Endodermal cell (in vitro differentiated cells): ENCODE data around the gene UQCRC2. TPM values are rescaled to one million over a fixed set of nuclear protein-coding genes. Genes with fewer than 3 reads are reported as not detected.

Source experiments
- DNase-seq: peaks from one replicate; pipeline ENCODE4 v3.0.0-alpha.2; 2017
- H3K27ac ChIP-seq: 2 replicates; pipeline ENCODE4 v1.5.1; 2013; ENCODE audit warnings: mild to moderate bottlenecking, low read depth, low read length, moderate library complexity
- H3K27me3 ChIP-seq: 2 replicates; pipeline ENCODE4 v1.6.1; 2013; ENCODE audit warnings: mild to moderate bottlenecking, low read length, moderate library complexity; ENCODE audit not compliant: insufficient read depth, control insufficient read depth, poor library complexity, severe bottlenecking
- H3K36me3 ChIP-seq: 2 replicates; pipeline ENCODE4 v1.7.0; 2013; ENCODE audit warnings: mild to moderate bottlenecking, low read length, moderate library complexity; ENCODE audit not compliant: control insufficient read depth, insufficient read depth
- H3K4me1 ChIP-seq: one replicate; pipeline ENCODE4 v1.7.0; 2013; ENCODE audit warnings: low read length; ENCODE audit not compliant: control insufficient read depth, insufficient read depth
- H3K4me3 ChIP-seq: 2 replicates; pipeline ENCODE4 v1.5.1; 2013; ENCODE audit warnings: mild to moderate bottlenecking, low read length, moderate library complexity
- H3K9ac ChIP-seq: 2 replicates; pipeline ENCODE4 v1.6.1; 2013; ENCODE audit warnings: mild to moderate bottlenecking, low read length, moderate library complexity; ENCODE audit not compliant: poor library complexity, severe bottlenecking; ENCODE audit errors: extremely low read depth
- H3K9me3 ChIP-seq: 2 replicates; pipeline ENCODE4 v1.6.1; 2013; ENCODE audit warnings: mild to moderate bottlenecking, low read length, moderate library complexity; ENCODE audit not compliant: control insufficient read depth
- H3K27ac Mint-ChIP-seq: 2 replicates; pipeline ENCODE4 v1.8.0; 2020; ENCODE audit warnings: mixed read lengths
- H3K27me3 Mint-ChIP-seq: 2 replicates; pipeline ENCODE4 v1.8.0; 2021; ENCODE audit warnings: mild to moderate bottlenecking, mixed read lengths; ENCODE audit not compliant: insufficient read depth
- H3K36me3 Mint-ChIP-seq: 2 replicates; pipeline ENCODE4 v1.8.0; 2020; ENCODE audit warnings: low read depth, mixed read lengths
- H3K4me1 Mint-ChIP-seq: 2 replicates; pipeline ENCODE4 v1.8.0; 2020; ENCODE audit warnings: mixed read lengths
- H3K4me3 Mint-ChIP-seq: 2 replicates; pipeline ENCODE4 v1.8.0; 2020; ENCODE audit warnings: mild to moderate bottlenecking, moderate library complexity, mixed read lengths
- H3K9me3 Mint-ChIP-seq: 2 replicates; pipeline ENCODE4 v1.8.0; 2020; ENCODE audit warnings: mild to moderate bottlenecking, mixed read lengths
- CTCF ChIP-seq: fragments of 200-600 bp; sonication (generic); conservative IDR thresholded peaks from 2 replicates; pipeline ENCODE4 v1.5.0; 2021; ENCODE audit warnings: antibody characterized with exemption, mild to moderate bottlenecking
- WGBS, 2 experiments: methylation state at CpG; one replicate each; pipeline versions ENCODE4 v1.1.5 to v1.1.7; 2013; ENCODE audit warnings: missing lambda C conversion rate in 2 of 2, mixed read lengths in 1 of 2; ENCODE audit not compliant: insufficient coverage in 1 of 2, insufficient read length in 1 of 2; 5-methylcytosine and 5-hydroxymethylcytosine counted together
- total RNA-seq, 2 donors: library from RNA; stranded (reverse); fragmentation: NEBNext Ultra II Directional in 1 of 2; extraction: Animal tissue kit (Norgen Biotek cat#: 25700) in 1 of 2; gene quantifications; 2 replicates in 1 of 2; 3 replicates in 1 of 2; pipeline ENCODE4 v1.2.1, GENCODE V29; 2021

The UQCRC2 gene
- total RNA-seq, 2 donors from 2014 or later = 167 to 172 TPM

DNA sequence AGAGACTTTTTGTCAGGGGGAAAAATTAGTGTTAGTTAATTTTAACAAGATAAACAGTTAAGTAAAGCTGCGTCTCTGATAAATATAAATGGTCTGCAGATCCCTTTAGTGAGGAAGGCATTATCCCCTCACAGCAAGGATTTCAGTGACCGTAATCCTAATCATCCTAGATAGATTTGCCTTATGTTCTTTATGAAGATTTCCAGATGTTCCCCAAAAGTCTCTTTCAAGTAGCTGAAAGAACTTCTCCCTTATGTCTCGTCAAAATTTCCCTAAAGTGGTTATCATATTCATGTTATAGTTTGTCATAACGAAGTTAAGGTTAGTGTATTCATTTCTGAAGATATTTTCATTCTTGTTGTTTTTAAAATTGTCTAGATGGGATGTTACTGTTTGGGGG is 60.3 kb downstream of the UQCRC2 start:
- Histone ChIP-seq H3K9me3 (no peaks in the 10 kb centered on the region), H3K36me3 (no peaks in the 10 kb centered on the region), H3K4me3 (no peak overlapping the region), H3K9ac (no peak overlapping the region), H3K4me1 (peaks cover 10% of the 10 kb centered on the region), H3K27ac (no peak overlapping the region), H3K27me3 (peaks cover 6% of the 10 kb centered on the region)
- Mint-ChIP-seq H3K36me3 (no peaks in the 10 kb centered on the region), H3K4me1 (peaks cover 34% of the 10 kb centered on the region), H3K27ac (no peak overlapping the region), H3K27me3 (no peaks in the 10 kb centered on the region), H3K9me3 (no peaks in the 10 kb centered on the region), H3K4me3 (no peak overlapping the region)
- 77 to 100% methylated on average over 1 to 4 of the region's 4 CpGs for WGBS, 2 experiments
- TF ChIP-seq CTCF = no peak
- no peak for DNase-seq

DNA sequence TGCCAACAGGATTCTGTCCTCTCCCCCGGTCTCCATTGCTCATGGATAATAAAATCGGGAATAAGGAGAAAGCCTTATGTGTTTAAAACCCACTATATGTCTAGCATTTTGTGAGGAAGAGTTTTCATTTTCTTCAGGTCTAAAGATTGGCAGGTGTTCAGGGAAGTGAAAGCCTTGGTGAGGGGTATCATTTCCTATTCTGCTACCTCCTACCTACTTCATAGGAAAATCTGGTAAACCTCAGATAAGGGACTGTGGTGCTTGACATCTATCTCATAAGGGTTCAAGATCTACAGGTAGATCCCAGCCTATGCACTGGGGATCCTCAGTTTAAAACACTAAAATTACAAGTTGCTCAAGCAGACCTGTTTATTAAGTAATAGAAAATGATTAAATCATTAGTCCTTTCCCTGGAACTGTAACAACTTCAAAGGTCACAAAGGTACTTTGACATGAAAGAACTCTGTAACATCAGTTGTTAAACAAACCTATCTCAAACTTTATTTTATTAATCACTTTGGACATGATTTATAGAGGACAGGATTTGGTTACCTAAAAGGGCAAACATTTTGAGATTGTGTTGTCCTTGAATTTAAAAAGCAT is 61.2 kb downstream of the UQCRC2 start:
- Histone ChIP-seq H3K9me3 (no peaks in the 10 kb centered on the region), H3K36me3 (no peaks in the 10 kb centered on the region), H3K27me3 (peaks cover 6% of the 10 kb centered on the region), H3K9ac (no peak overlapping the region), H3K27ac (no peak overlapping the region), H3K4me3 (no peak overlapping the region), H3K4me1 (peaks cover 10% of the 10 kb centered on the region)
- Mint-ChIP-seq H3K27me3 (no peaks in the 10 kb centered on the region), H3K9me3 (no peaks in the 10 kb centered on the region), H3K4me3 (no peak overlapping the region), H3K36me3 (no peaks in the 10 kb centered on the region), H3K4me1 (peaks cover 29% of the 10 kb centered on the region), H3K27ac (no peak overlapping the region)
- TF ChIP-seq CTCF = no peak
- DNase-seq = no peak
- WGBS, 2 experiments = 91 to 100% methylated on average over 1 to 2 of the region's 2 CpGs

- peaks cover 33% of the 10 kb centered on the region for H3K4me1 Mint-ChIP-seq
- H3K27ac ChIP-seq = no peak overlapping the region
- 88% methylated on average over 4 of the region's 4 CpGs; no CpG with 5 or more reads in 1 of the 2 experiments for WGBS, 2 experiments
Measured at GRCh38 chr16:22016927-22017326, 63.8 kb downstream of the UQCRC2 start.

More at GRCh38 chr16:22016927-22017326, 63.8 kb downstream of the UQCRC2 start:
- no peak for TF ChIP-seq CTCF
- H3K4me3 ChIP-seq = no peak overlapping the region
- no peak overlapping the region for H3K9ac ChIP-seq
- H3K4me1 ChIP-seq = peaks cover 10% of the 10 kb centered on the region
- H3K27me3 ChIP-seq = peaks cover 6% of the 10 kb centered on the region
- no peaks in the 10 kb centered on the region for H3K27me3 Mint-ChIP-seq
- no peaks in the 10 kb centered on the region for H3K9me3 Mint-ChIP-seq
- DNase-seq = no peak
- no peaks in the 10 kb centered on the region for H3K9me3 ChIP-seq
- H3K36me3 ChIP-seq = no peaks in the 10 kb centered on the region
- H3K27ac Mint-ChIP-seq = no peak overlapping the region
- H3K4me3 Mint-ChIP-seq = no peak overlapping the region
- H3K36me3 Mint-ChIP-seq = no peaks in the 10 kb centered on the region
